ENCODE results near the gene RBM39.

- no peak for TF ChIP-seq CTCF (IDR thresholded peaks at IDR 0.05; ENCODE audit: insufficient read depth, low read length, poor library complexity, severe bottlenecking)
- TF ChIP-seq EZH2phosphoT487 (conservative IDR thresholded peaks at IDR 0.05; ENCODE audit: low read length), result no peak
These were observed 46.7 kb upstream of the RBM39 start for GRCh38 chr20:35788796-35789195.

Measured in SU-DHL-6 (cell line).